BJ (cell line): Measurements from ENCODE around the gene ZMYND10. TPM values are rescaled to one million over a fixed set of nuclear protein-coding genes. Genes with fewer than 3 reads are reported as not detected.
A peak's percentile ranks its signal among the peaks of the same experiment; 100 is the strongest.

Experiments
- CTCF ChIA-PET: fragments of 350-600 bp; formaldehyde crosslinking; extraction: SDS; loops from one replicate; lab custom pipeline; 2021; ENCODE audit warnings: antibody characterized with exemption, inconsistent platforms; lab: Yijun Ruan, JAX
- POLR2A ChIA-PET: fragments of 300-600 bp; sonication (Branson Sonifier 250); formaldehyde crosslinking; extraction: SDS; loops from one replicate; lab custom pipeline; 2021; ENCODE audit warnings: antibody characterized with exemption; lab: Charles Lee
- DNase-seq: peaks from one replicate; pipeline ENCODE4 v3.0.0-alpha.2; 2011; ENCODE audit warnings: low read depth
- H3K27me3 ChIP-seq: 2 replicates; pipeline ENCODE4 v1.6.0; 2011; ENCODE audit warnings: low read length; ENCODE audit not compliant: control insufficient read depth, insufficient read depth
- H3K36me3 ChIP-seq: 2 replicates; pipeline ENCODE4 v1.5.1; 2011; ENCODE audit warnings: low read length; ENCODE audit not compliant: control insufficient read depth, insufficient read depth
- H3K4me3 ChIP-seq: 2 replicates; pipeline ENCODE4 v1.5.1; 2011; ENCODE audit warnings: low read depth, mild to moderate bottlenecking, control low read depth, low read length
- CTCF ChIP-seq: IDR thresholded peaks from 2 replicates; pipeline ENCODE4 v1.5.1; 2011; ENCODE audit warnings: low read depth, mild to moderate bottlenecking, control low read depth, inconsistent platforms, low read length, moderate library complexity; ENCODE audit not compliant: insufficient read depth
- polyA plus RNA-seq: library from polyadenylated mRNA; depleted of rRNA; stranded (reverse); fragments of >200 nt; gene quantifications from 2 replicates; pipeline ENCODE4 v1.2.3, GENCODE V29; 2011

ZMYND10 gene
- polyA plus RNA-seq, 1 experiment, result 1.3 TPM

DNA sequence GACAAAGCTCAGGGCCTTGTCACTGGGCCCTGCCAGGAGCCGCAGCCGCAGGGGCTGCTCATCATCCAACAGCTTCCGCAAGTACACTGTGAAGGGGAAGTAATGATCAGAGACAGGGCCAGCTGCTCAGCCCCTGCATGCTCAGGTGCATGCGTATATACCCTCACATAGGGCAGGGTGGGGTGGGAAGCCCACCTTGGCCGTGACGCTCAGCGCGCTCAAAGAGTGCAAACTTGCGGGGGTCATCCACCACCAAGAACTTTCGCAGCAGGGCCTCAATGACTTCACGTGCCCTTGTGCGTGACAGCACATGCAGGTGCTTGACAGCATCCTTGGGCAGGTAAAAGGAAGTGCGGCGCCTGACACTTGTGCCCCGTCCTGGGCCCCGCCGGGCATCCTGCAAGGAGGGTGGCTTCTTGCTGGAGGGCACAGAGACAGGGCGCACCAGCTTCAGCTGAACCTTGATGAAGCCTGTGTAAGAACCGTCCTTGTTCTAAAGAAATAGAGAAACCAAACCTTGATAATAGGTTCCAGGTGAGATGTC lies 14.1 kb downstream of the ZMYND10 start:
- POLR2A ChIA-PET, result no interaction called here
- peaks cover 25% of the 10 kb centered on the region for H3K36me3 ChIP-seq
- CTCF ChIA-PET, result interaction anchor here (0.5 kb wide), 1 partner anchor 650 kb away, joined by 3 read pairs; no protein-coding TSS in a partner anchor
- no peak for DNase-seq
- no peak overlapping the region for H3K4me3 ChIP-seq
- TF ChIP-seq CTCF, result no peak
- H3K27me3 ChIP-seq, result no peaks in the 10 kb centered on the region

- H3K27me3 ChIP-seq, result no peaks in the 10 kb centered on the region
- H3K4me3 ChIP-seq, result no peak overlapping the region
- ChIA-PET POLR2A (no interaction called here), CTCF (no interaction called here)
- no peak for DNase-seq
- peaks cover 27% of the 10 kb centered on the region for H3K36me3 ChIP-seq
- no peak for TF ChIP-seq CTCF
Measured at GRCh38 chr3:50330330-50330729, 15.2 kb downstream of the ZMYND10 start.

GRCh38 chr3:50327943-50328691 lies 17.4 kb downstream of the ZMYND10 start, which contains the start of gene TUSC2:
Gene TUSC2 (minus strand): TSS chr3:50328223. CDS start chr3:50328099, 124 bp downstream.
- peaks cover 27% of the 10 kb centered on the region for H3K36me3 ChIP-seq
- peak within 1 kb of the TSS; percentile 72 for H3K4me3 ChIP-seq
- ChIA-PET CTCF (interaction anchor here (0.9 to 2.1 kb wide), 6 partner anchors 9 to 134 kb away, joined by 4 to 11 read pairs (median 5); partner anchors contain the start of genes GNAI2 and SEMA3B), POLR2A (interaction anchor here (1.6 kb wide), 1 partner anchor 9 kb away, joined by 5 read pairs; no protein-coding TSS in a partner anchor)
- peak; percentile 74 for DNase-seq
- no peak for TF ChIP-seq CTCF
- no peaks in the 10 kb centered on the region for H3K27me3 ChIP-seq

DNA sequence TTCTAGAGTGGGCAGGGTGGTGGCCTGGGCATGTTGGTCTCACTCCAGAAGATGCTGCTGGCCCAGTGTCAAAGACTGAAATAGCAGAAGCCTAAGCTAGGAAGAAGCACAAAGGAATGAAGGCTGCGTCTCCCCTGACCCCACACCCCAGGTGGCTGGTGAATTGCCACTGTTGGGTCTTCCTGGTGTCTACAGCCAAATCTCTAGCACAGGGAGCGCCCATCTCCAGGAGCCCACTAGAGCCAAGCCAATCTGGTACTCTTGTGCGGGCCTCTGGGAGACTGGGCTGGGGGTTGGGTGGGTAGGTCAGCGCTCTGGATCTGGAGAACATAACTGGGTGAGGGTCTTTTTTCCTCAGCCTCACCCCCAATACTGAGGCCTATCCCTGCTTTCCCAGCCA lies 18.4 kb downstream of the ZMYND10 start:
- DNase-seq, result no peak
- Histone ChIP-seq H3K36me3 (peaks cover 26% of the 10 kb centered on the region), H3K27me3 (no peaks in the 10 kb centered on the region), H3K4me3 (peak overlapping the region; percentile 72)
- CTCF ChIA-PET, result interaction anchor here (1.6 to 2.1 kb wide), 4 partner anchors 10 to 133 kb away, joined by 5 to 11 read pairs (median 6); partner anchors contain the start of gene SEMA3B
- TF ChIP-seq CTCF, result no peak
- POLR2A ChIA-PET, result interaction anchor here (1.6 kb wide), 1 partner anchor 10 kb away, joined by 5 read pairs; no protein-coding TSS in a partner anchor

GRCh38 chr3:50326182-50326541 lies 19.4 kb downstream of the ZMYND10 start:
- H3K36me3 ChIP-seq, result peaks cover 16% of the 10 kb centered on the region
- ChIA-PET CTCF (interaction anchor here (0.9 kb wide), 1 partner anchor 133 kb away, joined by 3 read pairs; no protein-coding TSS in a partner anchor), POLR2A (no interaction called here)
- no peak for DNase-seq
- no peak for TF ChIP-seq CTCF
- no peak overlapping the region for H3K4me3 ChIP-seq
- H3K27me3 ChIP-seq, result no peaks in the 10 kb centered on the region
